PC-3 (cell line): ENCODE measurements around the gene FBXW7.

Experiments used
- EZH2 ChIP-seq: fragments of 300-600 bp; sonication (generic); IDR thresholded peaks from one replicate; pipeline ENCODE4 v1.6.1; 2017; ENCODE audit warnings: antibody characterized with exemption, mild to moderate bottlenecking, low read length; ENCODE audit not compliant: unreplicated experiment
- TF ChIP-seq, protein P1 (sequence below): fragments of 300-600 bp; sonication (generic); conservative IDR thresholded peaks from 2 replicates; pipeline ENCODE4 v1.5.1; 2017; ENCODE audit warnings: antibody characterized with exemption, low read depth, mild to moderate bottlenecking, low read length

DNA sequence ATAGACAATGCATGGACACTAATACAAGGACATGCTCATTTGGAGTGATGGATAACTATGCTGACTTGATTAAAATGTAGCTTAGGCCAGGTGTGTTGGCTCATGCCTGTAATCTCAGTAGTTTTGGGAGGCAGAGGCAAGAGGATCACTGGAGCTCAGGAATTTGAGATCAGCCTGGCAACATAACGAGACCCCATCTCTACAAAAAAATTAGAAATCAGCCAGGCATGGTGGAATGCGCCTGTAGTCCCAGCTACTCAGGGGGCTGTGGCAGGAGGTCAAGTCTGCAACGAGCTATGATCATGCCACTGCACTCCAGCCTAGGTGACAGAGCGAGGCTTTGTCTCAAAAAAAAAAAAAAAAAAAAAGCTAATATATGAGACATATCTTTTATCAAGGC, 196.3 kb downstream of the FBXW7 start:
- TF ChIP-seq, protein P1, sequence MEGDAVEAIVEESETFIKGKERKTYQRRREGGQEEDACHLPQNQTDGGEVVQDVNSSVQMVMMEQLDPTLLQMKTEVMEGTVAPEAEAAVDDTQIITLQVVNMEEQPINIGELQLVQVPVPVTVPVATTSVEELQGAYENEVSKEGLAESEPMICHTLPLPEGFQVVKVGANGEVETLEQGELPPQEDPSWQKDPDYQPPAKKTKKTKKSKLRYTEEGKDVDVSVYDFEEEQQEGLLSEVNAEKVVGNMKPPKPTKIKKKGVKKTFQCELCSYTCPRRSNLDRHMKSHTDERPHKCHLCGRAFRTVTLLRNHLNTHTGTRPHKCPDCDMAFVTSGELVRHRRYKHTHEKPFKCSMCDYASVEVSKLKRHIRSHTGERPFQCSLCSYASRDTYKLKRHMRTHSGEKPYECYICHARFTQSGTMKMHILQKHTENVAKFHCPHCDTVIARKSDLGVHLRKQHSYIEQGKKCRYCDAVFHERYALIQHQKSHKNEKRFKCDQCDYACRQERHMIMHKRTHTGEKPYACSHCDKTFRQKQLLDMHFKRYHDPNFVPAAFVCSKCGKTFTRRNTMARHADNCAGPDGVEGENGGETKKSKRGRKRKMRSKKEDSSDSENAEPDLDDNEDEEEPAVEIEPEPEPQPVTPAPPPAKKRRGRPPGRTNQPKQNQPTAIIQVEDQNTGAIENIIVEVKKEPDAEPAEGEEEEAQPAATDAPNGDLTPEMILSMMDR: no peak
- no peak for TF ChIP-seq EZH2
